HEK293 (cell line): ENCODE data around the gene THRA.

Experiments
- AEBP2 ChIP-seq: fragments of 450-650 bp; formaldehyde crosslinking; IDR thresholded peaks from 2 replicates; pipeline ENCODE4 v1.5.1; 2016; ENCODE audit warnings: missing biosample characterization, missing genetic modification characterization, borderline replicate concordance
- HIC1 ChIP-seq: fragments of 450-650 bp; formaldehyde crosslinking; IDR thresholded peaks from 2 replicates; pipeline ENCODE4 v1.5.1; 2016; ENCODE audit warnings: missing biosample characterization, missing genetic modification characterization
- KLF17 ChIP-seq: fragments of 450-650 bp; formaldehyde crosslinking; IDR thresholded peaks from 2 replicates; pipeline ENCODE4 v1.5.1; 2016; ENCODE audit warnings: missing biosample characterization, missing genetic modification characterization
- MEIS1 ChIP-seq: sonication (generic); formaldehyde crosslinking; IDR thresholded peaks from 2 replicates; pipeline ENCODE4 v1.8.1; 2022; ENCODE audit warnings: missing genetic modification reagents, mild to moderate bottlenecking, borderline replicate concordance
- PATZ1 ChIP-seq: fragments of 450-650 bp; formaldehyde crosslinking; IDR thresholded peaks from 2 replicates; pipeline ENCODE4 v1.5.1; 2016; ENCODE audit warnings: missing biosample characterization, missing genetic modification characterization
- PRDM1 ChIP-seq: fragments of 450-650 bp; formaldehyde crosslinking; IDR thresholded peaks from 2 replicates; pipeline ENCODE4; 2016; ENCODE audit warnings: missing biosample characterization, missing genetic modification characterization
- REPIN1 ChIP-seq: fragments of 450-650 bp; formaldehyde crosslinking; IDR thresholded peaks from 2 replicates; pipeline ENCODE4 v1.5.1; 2017; ENCODE audit warnings: missing biosample characterization, missing genetic modification characterization, low read depth
- REST ChIP-seq: fragments of 450-650 bp; formaldehyde crosslinking; IDR thresholded peaks from 2 replicates; pipeline ENCODE4 v1.5.1; 2016; ENCODE audit warnings: missing biosample characterization, missing genetic modification characterization
- SALL2 ChIP-seq: fragments of 450-650 bp; formaldehyde crosslinking; IDR thresholded peaks from 2 replicates; pipeline ENCODE4 v1.5.0; 2017; ENCODE audit warnings: missing biosample characterization, mild to moderate bottlenecking, missing genetic modification characterization, borderline replicate concordance
- ZBTB17 ChIP-seq: fragments of 450-650 bp; formaldehyde crosslinking; IDR thresholded peaks from 2 replicates; pipeline ENCODE4 v1.5.1; 2016; ENCODE audit warnings: missing biosample characterization, missing genetic modification characterization
- ZNF112 ChIP-seq: fragments of 450-650 bp; formaldehyde crosslinking; IDR thresholded peaks from 2 replicates; pipeline ENCODE4 v1.5.0; 2017; ENCODE audit warnings: missing biosample characterization, missing genetic modification characterization
- ZNF114 ChIP-seq: fragments of 450-650 bp; formaldehyde crosslinking; IDR thresholded peaks from 2 replicates; pipeline ENCODE4 v1.5.0; 2017; ENCODE audit warnings: missing biosample characterization, missing genetic modification characterization
- ZNF138 ChIP-seq: fragments of 450-650 bp; formaldehyde crosslinking; IDR thresholded peaks from 2 replicates; pipeline ENCODE4 v1.5.1; 2016; ENCODE audit warnings: missing biosample characterization, missing genetic modification characterization, borderline replicate concordance
- ZNF140 ChIP-seq: fragments of 450-650 bp; formaldehyde crosslinking; IDR thresholded peaks from 2 replicates; pipeline ENCODE4 v1.5.1; 2016; ENCODE audit warnings: missing biosample characterization, missing genetic modification characterization
- ZNF169 ChIP-seq: fragments of 450-650 bp; formaldehyde crosslinking; IDR thresholded peaks from 2 replicates; pipeline ENCODE4 v1.5.1; 2016; ENCODE audit warnings: missing biosample characterization, missing genetic modification characterization
- ZNF211 ChIP-seq: fragments of 450-650 bp; formaldehyde crosslinking; IDR thresholded peaks from 2 replicates; pipeline ENCODE4 v1.5.1; 2016; ENCODE audit warnings: low read depth, missing biosample characterization, missing genetic modification characterization
- ZNF366 ChIP-seq: fragments of 450-650 bp; formaldehyde crosslinking; conservative IDR thresholded peaks from 2 replicates; pipeline ENCODE4 v1.5.1; 2016; ENCODE audit warnings: missing biosample characterization, missing genetic modification characterization
- ZNF398 ChIP-seq: fragments of 450-650 bp; formaldehyde crosslinking; IDR thresholded peaks from 2 replicates; pipeline ENCODE4 v1.5.1; 2017; ENCODE audit warnings: missing biosample characterization, missing genetic modification characterization
- ZNF423 ChIP-seq: fragments of 450-650 bp; formaldehyde crosslinking; IDR thresholded peaks from 2 replicates; pipeline ENCODE4 v1.5.1; 2016; ENCODE audit warnings: missing biosample characterization, missing genetic modification characterization
- ZNF48 ChIP-seq: fragments of 450-650 bp; formaldehyde crosslinking; IDR thresholded peaks from 2 replicates; pipeline ENCODE4 v1.5.1; 2016; ENCODE audit warnings: missing biosample characterization, missing genetic modification characterization
- ZNF610 ChIP-seq: fragments of 450-650 bp; formaldehyde crosslinking; IDR thresholded peaks from 2 replicates; pipeline ENCODE4 v1.5.1; 2016; ENCODE audit warnings: missing biosample characterization, missing genetic modification characterization, borderline replicate concordance
- ZNF658 ChIP-seq: fragments of 450-650 bp; formaldehyde crosslinking; IDR thresholded peaks from 2 replicates; pipeline ENCODE4; 2016; ENCODE audit warnings: missing biosample characterization, missing genetic modification characterization
- ZSCAN18 ChIP-seq: fragments of 450-650 bp; formaldehyde crosslinking; IDR thresholded peaks from 2 replicates; pipeline ENCODE4 v1.5.1; 2016; ENCODE audit warnings: missing biosample characterization, missing genetic modification characterization
- ZSCAN23 ChIP-seq: fragments of 450-650 bp; formaldehyde crosslinking; IDR thresholded peaks from 2 replicates; pipeline ENCODE4 v1.5.1; 2016; ENCODE audit warnings: missing biosample characterization, missing genetic modification characterization

The THRA gene

GRCh38 chr17:40124279-40125141 is 61.7 kb downstream of the THRA start (continued):
- peak; percentile 97 for TF ChIP-seq ZNF398
- no peak for TF ChIP-seq ZNF658 (tag by site-specific recombination)
- peak; percentile 78 for TF ChIP-seq KLF17
- TF ChIP-seq MEIS1, result no peak
- peak; percentile 74; the same call in 1 of the 2 replicates for TF ChIP-seq ZNF610 (tag by site-specific recombination)
- no peak for TF ChIP-seq ZNF112
- TF ChIP-seq REST (tag by site-specific recombination), result 0 out of 2 replicates have a peak, but pooled peaks have one; percentile 20
- TF ChIP-seq ZNF169 (tag by site-specific recombination), result peak; percentile 85; the same call in 1 of the 2 replicates
- peak; percentile 92 for TF ChIP-seq ZNF366 (tag by site-specific recombination)
- TF ChIP-seq SALL2 (tag by site-specific recombination), result no peak
- TF ChIP-seq ZNF140, result no peak
- peak; percentile 48 for TF ChIP-seq PATZ1
- TF ChIP-seq ZNF423 (tag by site-specific recombination), result no peak
- TF ChIP-seq ZSCAN23 (tag by site-specific recombination), result no peak
- no peak for TF ChIP-seq ZNF138 (tag by site-specific recombination)
- no peak for TF ChIP-seq REPIN1 (tag by site-specific recombination)
- TF ChIP-seq AEBP2 (tag by site-specific recombination), result no peak
- TF ChIP-seq PRDM1, result peak; percentile 99
- no peak for TF ChIP-seq HIC1 (tag by site-specific recombination)
- no peak for TF ChIP-seq ZNF211 (tag by site-specific recombination)
- no peak for TF ChIP-seq ZSCAN18 (tag by site-specific recombination)
- peak; percentile 69 for TF ChIP-seq ZBTB17
- TF ChIP-seq ZNF48 (tag by site-specific recombination), result no peak
- TF ChIP-seq ZNF114, result no peak
